Ishikawa (cell line): Measurements from ENCODE around the gene FAM131A.
A peak's percentile ranks its signal among the peaks of the same experiment; 100 is the strongest.

Experiments
- CEBPB ChIP-seq: IDR thresholded peaks from 2 replicates; pipeline ENCODE4 v1.6.1; 2012
- CREB1 ChIP-seq: IDR thresholded peaks from 2 replicates; pipeline ENCODE4 v1.6.1; 2012; ENCODE audit warnings: low read depth
- EGR1 ChIP-seq: IDR thresholded peaks from 2 replicates; pipeline ENCODE4 v1.6.1; 2012
- EP300 ChIP-seq: IDR thresholded peaks from 2 replicates; pipeline ENCODE4 v1.6.1; 2012; ENCODE audit warnings: borderline replicate concordance
- FOXM1 ChIP-seq: IDR thresholded peaks from 2 replicates; pipeline ENCODE4 v1.6.1; 2012; ENCODE audit warnings: low read depth, borderline replicate concordance
- NFIC ChIP-seq: IDR thresholded peaks from 2 replicates; pipeline ENCODE4 v1.6.1; 2012
- RAD21 ChIP-seq: IDR thresholded peaks from 2 replicates; pipeline ENCODE4 v1.6.1; 2012; ENCODE audit warnings: low read depth
- TAF1 ChIP-seq: IDR thresholded peaks from 2 replicates; pipeline ENCODE4 v1.6.1; 2012; ENCODE audit warnings: low read depth, mild to moderate bottlenecking
- TCF12 ChIP-seq: IDR thresholded peaks from 2 replicates; pipeline ENCODE4 v1.6.1; 2012; ENCODE audit warnings: low read depth
- TEAD4 ChIP-seq: IDR thresholded peaks from 2 replicates; pipeline ENCODE4 v1.6.1; 2012
- YY1 ChIP-seq: IDR thresholded peaks from 2 replicates; pipeline ENCODE4 v1.6.1; 2012; ENCODE audit warnings: low read depth
- ZBTB7A ChIP-seq: IDR thresholded peaks from 2 replicates; pipeline ENCODE4 v1.6.1; 2012; ENCODE audit warnings: low read depth
- TF ChIP-seq, protein P1 (sequence below): IDR thresholded peaks from 2 replicates; pipeline ENCODE4 v1.6.1; 2012; ENCODE audit warnings: low read depth, mild to moderate bottlenecking
- TF ChIP-seq, protein P2 (sequence below): IDR thresholded peaks from 2 replicates; pipeline ENCODE4 v1.6.1; 2012
- TF ChIP-seq, protein P3 (sequence below): IDR thresholded peaks from 2 replicates; pipeline ENCODE4 v1.6.1; 2012

FAM131A gene

DNA sequence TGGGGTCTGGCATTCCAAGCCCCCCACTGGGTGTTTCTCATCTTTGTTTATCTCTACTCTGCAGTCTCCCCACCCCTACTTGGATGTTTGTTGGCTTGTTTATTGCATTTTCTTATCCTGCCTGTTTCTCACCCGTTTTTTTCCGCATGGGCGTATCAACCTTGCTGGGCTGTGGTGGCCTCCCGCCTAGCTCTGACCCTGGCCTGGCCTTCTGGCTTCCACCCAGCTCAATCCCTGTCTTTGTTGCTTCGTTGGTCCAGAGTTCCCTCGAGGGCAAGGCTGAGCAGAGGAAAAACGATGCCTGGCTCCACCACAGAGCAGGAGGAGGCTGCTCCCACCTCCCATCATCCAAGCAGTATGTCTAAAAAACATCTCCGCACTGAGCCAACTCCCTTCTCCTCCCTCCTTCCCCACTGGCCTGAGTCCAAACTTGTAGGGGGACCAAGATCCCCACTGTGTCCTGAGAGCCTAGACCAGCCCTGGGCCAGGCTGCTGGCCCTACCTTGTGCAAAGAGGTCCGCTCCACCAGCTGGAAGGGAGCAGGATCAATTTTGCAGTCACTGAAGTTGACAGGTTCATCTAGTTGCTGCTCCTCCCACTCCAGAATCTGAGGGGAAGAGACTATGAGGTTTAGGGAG, 14.2 kb downstream of the FAM131A start:
- TF ChIP-seq TAF1 (no peak), TCF12 (no peak), NFIC (no peak)

DNA sequence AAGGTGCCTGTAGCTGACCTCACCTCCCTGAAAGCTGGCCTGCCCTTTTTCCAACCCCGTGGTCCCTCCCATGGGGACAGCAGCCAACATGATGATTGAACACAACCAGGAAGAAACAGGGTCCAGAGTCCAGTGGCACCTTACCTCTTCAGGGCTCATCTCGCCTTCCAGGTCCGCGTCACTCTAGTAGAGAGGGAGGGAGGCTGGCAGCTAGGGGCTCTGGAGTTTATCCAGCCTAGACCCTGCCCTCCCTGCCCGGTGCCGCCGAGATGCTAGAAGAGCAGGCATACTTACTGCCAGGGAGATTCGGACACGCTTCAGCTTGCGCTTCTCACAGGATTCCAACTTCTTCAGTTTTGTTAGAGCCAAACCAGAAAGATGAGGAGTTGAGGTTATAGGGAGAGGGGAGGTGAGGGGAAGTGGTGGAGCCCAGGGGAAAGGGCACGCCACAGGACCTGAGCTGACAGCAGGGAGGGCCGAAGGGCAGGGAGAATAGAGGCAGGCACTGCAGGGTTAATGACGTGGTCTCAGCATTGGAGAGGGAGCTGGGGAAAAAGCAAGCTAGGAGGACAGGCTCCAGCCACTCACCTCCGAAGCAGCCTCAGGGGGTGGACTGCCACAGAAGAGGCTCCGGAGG, 14.9 kb downstream of the FAM131A start:
- TF ChIP-seq NFIC (no peak), FOXM1 (no peak), TCF12 (no peak), RAD21 (no peak), ZBTB7A (no peak), TAF1 (no peak), EP300 (no peak), YY1 (no peak), CEBPB (no peak), TEAD4 (no peak)
- TF ChIP-seq, protein P1, sequence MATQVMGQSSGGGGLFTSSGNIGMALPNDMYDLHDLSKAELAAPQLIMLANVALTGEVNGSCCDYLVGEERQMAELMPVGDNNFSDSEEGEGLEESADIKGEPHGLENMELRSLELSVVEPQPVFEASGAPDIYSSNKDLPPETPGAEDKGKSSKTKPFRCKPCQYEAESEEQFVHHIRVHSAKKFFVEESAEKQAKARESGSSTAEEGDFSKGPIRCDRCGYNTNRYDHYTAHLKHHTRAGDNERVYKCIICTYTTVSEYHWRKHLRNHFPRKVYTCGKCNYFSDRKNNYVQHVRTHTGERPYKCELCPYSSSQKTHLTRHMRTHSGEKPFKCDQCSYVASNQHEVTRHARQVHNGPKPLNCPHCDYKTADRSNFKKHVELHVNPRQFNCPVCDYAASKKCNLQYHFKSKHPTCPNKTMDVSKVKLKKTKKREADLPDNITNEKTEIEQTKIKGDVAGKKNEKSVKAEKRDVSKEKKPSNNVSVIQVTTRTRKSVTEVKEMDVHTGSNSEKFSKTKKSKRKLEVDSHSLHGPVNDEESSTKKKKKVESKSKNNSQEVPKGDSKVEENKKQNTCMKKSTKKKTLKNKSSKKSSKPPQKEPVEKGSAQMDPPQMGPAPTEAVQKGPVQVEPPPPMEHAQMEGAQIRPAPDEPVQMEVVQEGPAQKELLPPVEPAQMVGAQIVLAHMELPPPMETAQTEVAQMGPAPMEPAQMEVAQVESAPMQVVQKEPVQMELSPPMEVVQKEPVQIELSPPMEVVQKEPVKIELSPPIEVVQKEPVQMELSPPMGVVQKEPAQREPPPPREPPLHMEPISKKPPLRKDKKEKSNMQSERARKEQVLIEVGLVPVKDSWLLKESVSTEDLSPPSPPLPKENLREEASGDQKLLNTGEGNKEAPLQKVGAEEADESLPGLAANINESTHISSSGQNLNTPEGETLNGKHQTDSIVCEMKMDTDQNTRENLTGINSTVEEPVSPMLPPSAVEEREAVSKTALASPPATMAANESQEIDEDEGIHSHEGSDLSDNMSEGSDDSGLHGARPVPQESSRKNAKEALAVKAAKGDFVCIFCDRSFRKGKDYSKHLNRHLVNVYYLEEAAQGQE: no peak
- TF ChIP-seq, protein P2, sequence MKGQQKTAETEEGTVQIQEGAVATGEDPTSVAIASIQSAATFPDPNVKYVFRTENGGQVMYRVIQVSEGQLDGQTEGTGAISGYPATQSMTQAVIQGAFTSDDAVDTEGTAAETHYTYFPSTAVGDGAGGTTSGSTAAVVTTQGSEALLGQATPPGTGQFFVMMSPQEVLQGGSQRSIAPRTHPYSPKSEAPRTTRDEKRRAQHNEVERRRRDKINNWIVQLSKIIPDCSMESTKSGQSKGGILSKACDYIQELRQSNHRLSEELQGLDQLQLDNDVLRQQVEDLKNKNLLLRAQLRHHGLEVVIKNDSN: no peak
- TF ChIP-seq, protein P3, sequence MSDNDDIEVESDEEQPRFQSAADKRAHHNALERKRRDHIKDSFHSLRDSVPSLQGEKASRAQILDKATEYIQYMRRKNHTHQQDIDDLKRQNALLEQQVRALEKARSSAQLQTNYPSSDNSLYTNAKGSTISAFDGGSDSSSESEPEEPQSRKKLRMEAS: no peak

DNA sequence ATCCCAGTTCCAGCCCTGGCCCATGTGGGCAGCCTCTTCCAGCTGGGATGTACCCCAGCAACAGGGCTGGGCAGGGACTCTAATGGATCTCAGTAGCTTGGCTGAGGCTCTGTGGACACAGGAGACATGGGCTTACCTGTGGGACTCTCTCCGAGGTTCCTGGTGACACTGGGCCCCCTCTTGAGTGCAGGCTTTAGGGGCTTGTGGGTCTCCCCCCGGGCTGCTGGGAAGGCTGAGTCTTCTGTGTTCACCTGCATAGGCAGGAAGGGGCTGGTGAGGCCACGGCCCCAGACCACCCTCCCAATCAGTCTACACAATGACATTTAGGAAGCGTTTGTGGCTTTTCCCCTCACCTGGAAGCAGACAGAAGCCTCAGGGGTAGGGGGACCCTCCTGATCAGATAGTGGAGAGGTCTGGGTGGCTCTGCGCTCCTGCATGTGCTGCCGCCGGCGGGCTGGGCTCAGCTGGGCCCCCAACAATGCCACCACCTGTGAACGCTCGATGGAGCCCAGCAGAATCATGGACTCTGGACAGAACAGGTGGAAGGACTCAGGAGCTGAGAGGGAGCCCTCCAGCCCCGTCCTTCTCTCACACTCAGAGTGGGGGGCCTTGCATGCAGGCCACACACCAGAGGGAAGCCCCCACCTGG, 15.6 kb downstream of the FAM131A start:
- TF ChIP-seq TAF1 (no peak), NFIC (no peak), EP300 (no peak), TEAD4 (no peak)
- TF ChIP-seq, protein P2: no peak

DNA sequence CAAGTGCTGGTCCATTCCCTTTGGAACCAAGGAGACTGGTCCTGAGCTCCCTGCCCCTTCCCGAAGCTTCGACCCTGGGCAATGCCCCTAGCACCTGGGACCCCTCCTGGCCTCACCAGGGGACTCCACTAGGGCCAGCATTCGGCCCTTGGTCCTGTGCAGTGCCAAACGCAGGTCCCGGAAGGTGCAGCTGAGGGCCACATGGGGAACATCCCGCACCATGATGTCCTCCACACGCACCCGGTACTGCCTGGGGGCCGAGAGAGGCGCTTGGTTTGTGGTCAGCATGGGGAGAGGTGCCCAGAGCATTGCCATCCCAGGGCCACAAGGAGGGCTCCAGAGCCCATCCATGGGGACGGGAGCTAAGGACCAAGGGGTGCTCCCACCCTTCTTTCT, 16.1 kb downstream of the FAM131A start:
- no peak for TF ChIP-seq CEBPB
- TF ChIP-seq, protein P1: no peak
- no peak for TF ChIP-seq TEAD4
- no peak for TF ChIP-seq RAD21
- TF ChIP-seq EP300: no peak
- no peak for TF ChIP-seq EGR1
- TF ChIP-seq FOXM1: no peak
- TF ChIP-seq NFIC: no peak
- TF ChIP-seq ZBTB7A: no peak
- TF ChIP-seq TAF1: no peak
- TF ChIP-seq, protein P2: no peak
- TF ChIP-seq, protein P3: no peak
- no peak for TF ChIP-seq YY1
- no peak for TF ChIP-seq CREB1

DNA sequence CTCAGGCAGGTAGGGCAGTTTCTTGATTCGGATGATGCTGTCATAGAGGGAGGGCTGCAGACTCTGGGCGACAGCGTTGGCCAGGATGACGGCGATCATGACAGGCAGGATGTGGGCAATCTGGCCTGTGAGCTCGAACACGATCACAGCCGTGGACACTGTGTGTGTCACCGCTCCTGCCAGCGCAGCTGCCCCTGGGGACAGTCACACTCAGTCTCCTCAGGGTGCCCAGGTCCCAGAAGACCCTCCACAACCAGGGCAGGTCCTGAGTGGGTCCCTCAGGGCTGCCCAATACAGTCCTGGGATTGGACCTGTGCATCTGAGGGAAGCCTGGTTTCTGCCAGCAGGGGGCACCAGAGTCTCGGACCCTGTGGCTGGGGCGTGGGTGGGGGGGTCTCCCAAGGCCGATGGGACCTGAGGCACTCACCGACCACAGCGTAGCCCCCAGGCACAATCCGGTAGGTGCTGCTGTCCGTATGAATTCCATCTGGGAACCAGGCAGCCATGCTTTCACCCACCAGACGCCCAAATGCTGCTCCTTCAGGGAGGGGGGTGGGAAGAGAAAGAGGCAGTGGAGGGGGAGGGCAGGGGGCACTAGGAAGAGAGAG, 16.8 kb downstream of the FAM131A start:
- TF ChIP-seq EP300 (no peak), FOXM1 (no peak), RAD21 (peak; percentile 67), CREB1 (no peak), EGR1 (peak; percentile 83), CEBPB (no peak), ZBTB7A (peak; percentile 85), TCF12 (no peak), TAF1 (no peak)
- TF ChIP-seq, protein P3: no peak
- TF ChIP-seq, protein P2: no peak
